H1 (cell line): ENCODE data around the gene SLC22A23.

Source experiments
- GTF2F1 ChIP-seq: IDR thresholded peaks from 2 replicates; pipeline ENCODE4 v1.6.1; 2012; ENCODE audit warnings: low read depth, low read length, improper control_type of control experiment, borderline replicate concordance
- JUND ChIP-seq: IDR thresholded peaks from 2 replicates; pipeline ENCODE4 v1.6.1; 2011; ENCODE audit warnings: mild to moderate bottlenecking, improper control_type of control experiment, low read length
- POLR2AphosphoS5 ChIP-seq: IDR thresholded peaks from 2 replicates; pipeline ENCODE4 v1.6.1; 2011; ENCODE audit warnings: low read depth, low read length
- SIX5 ChIP-seq: IDR thresholded peaks from 2 replicates; pipeline ENCODE4 v1.6.1; 2011; ENCODE audit warnings: mild to moderate bottlenecking, low read depth, low read length
- TF ChIP-seq, protein P1 (sequence below), 3 experiments: IDR thresholded peaks; 1 replicate in 2 of 3; 2 replicates in 1 of 3; pipeline versions ENCODE4 v1.5.1 to v1.6.1; 2011; ENCODE audit warnings: low read length in 3 of 3, mild to moderate bottlenecking in 3 of 3, inconsistent platforms in 2 of 3, low read depth in 1 of 3, moderate library complexity in 1 of 3; ENCODE audit not compliant: insufficient read depth in 1 of 3; ENCODE audit errors: control extremely low read depth in 1 of 3

DNA sequence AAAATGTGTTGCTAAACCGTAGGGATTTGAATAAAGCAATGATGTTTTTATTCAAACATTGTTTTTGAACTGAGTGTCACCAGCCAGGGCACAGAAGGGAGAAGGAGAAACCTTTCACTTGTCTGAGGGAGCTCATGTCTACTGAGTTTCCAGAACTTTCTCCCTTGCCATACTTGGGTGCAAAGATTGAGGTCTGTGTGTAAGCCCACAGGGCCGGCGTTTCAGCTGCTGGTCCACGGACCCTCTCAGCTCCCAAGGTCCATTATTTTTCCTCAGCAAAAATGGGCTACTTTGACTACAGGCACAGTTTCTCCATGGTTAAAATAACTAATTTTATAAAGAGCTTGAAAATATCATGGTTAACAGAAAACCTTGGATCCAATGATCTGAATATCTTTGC is 165.5 kb downstream of the SLC22A23 start:
- TF ChIP-seq POLR2AphosphoS5 (no peak), SIX5 (no peak), JUND (no peak), GTF2F1 (no peak)
- TF ChIP-seq, protein P1, sequence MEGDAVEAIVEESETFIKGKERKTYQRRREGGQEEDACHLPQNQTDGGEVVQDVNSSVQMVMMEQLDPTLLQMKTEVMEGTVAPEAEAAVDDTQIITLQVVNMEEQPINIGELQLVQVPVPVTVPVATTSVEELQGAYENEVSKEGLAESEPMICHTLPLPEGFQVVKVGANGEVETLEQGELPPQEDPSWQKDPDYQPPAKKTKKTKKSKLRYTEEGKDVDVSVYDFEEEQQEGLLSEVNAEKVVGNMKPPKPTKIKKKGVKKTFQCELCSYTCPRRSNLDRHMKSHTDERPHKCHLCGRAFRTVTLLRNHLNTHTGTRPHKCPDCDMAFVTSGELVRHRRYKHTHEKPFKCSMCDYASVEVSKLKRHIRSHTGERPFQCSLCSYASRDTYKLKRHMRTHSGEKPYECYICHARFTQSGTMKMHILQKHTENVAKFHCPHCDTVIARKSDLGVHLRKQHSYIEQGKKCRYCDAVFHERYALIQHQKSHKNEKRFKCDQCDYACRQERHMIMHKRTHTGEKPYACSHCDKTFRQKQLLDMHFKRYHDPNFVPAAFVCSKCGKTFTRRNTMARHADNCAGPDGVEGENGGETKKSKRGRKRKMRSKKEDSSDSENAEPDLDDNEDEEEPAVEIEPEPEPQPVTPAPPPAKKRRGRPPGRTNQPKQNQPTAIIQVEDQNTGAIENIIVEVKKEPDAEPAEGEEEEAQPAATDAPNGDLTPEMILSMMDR (IDR thresholded peaks at IDR 0.05; ENCODE audit: control extremely low read depth in 1 of 3, insufficient read depth in 1 of 3, low read depth in 1 of 3, low read length in 3 of 3), result no peak
